ENCODE data around the gene IL34.

GRCh38 chr16:70705056-70705455, 58.7 kb downstream of the IL34 start:
- TF ChIP-seq CTCF (IDR thresholded peaks at IDR 0.05; ENCODE audit: low read length), result no peak
- TF ChIP-seq EZH2 (IDR thresholded peaks at IDR 0.05; ENCODE audit: borderline replicate concordance, low read length), result no peak

Measured in OCI-LY1 (cell line).